Esophagus muscularis mucosa (tissue), 4 donors: Measurements from ENCODE around the gene NRXN3. TPM values are rescaled to one million over a fixed set of nuclear protein-coding genes. Genes with fewer than 3 reads are reported as not detected.

Experiments used
- DNase-seq: peaks from one replicate; pipeline ENCODE4 v3.0.0-alpha.2; 2017; ENCODE audit errors: extremely low spot score
- H3K27ac ChIP-seq, 4 donors: fragments of 200-600 bp; sonication (generic); replicated peaks in 1 of 4; 1 replicate in 3 of 4; 2 replicates in 1 of 4; pipeline ENCODE4 v1.5.1; 2016 to 2019; ENCODE audit warnings: mild to moderate bottlenecking in 1 of 4
- H3K27me3 ChIP-seq, 4 donors: fragments of 200-600 bp; sonication (generic); one replicate each; pipeline versions ENCODE4 v1.5.1 to v1.6.0; 2016 to 2019
- H3K36me3 ChIP-seq, 4 donors: fragments of 200-600 bp; sonication (generic); one replicate each; pipeline ENCODE4 v1.5.1; 2016 to 2019
- H3K4me1 ChIP-seq, 4 donors: fragments of 200-600 bp; sonication (generic); one replicate each; pipeline ENCODE4 v1.5.1; 2016 to 2019
- H3K4me3 ChIP-seq, 4 donors: fragments of 200-600 bp; sonication (generic); 1 replicate in 2 of 4; 2 replicates in 2 of 4; pipeline ENCODE4 v1.5.1; 2016 to 2019; ENCODE audit warnings: mild to moderate bottlenecking in 4 of 4, moderate library complexity in 1 of 4
- H3K9me3 ChIP-seq, 4 donors: fragments of 200-600 bp; sonication (generic); 1 replicate in 3 of 4; 2 replicates in 1 of 4; pipeline ENCODE4 v1.5.1; 2016 to 2019
- CTCF ChIP-seq, 3 experiments: fragments of 200-600 bp in 2 of 3; fragments of 450-650 bp in 1 of 3; sonication (generic) in 2 of 3; IDR thresholded peaks; one replicate each; pipeline ENCODE4 v1.5.1; 2017 to 2019; ENCODE audit warnings: antibody characterized with exemption in 3 of 3, mild to moderate bottlenecking in 2 of 3, moderate library complexity in 1 of 3
- EP300 ChIP-seq: sonication (generic); formaldehyde crosslinking; IDR thresholded peaks from one replicate; pipeline ENCODE4 v1.6.1; 2017; ENCODE audit warnings: antibody characterized with exemption
- POLR2A ChIP-seq: fragments of 450-650 bp; IDR thresholded peaks from one replicate; pipeline ENCODE4 v1.6.1; 2017; ENCODE audit warnings: antibody characterized with exemption, moderate library complexity, mild to moderate bottlenecking, low read depth
- POLR2AphosphoS5 ChIP-seq, 2 donors: sonication (generic); formaldehyde crosslinking; IDR thresholded peaks; one replicate each; pipeline ENCODE4 v1.6.1; 2017; ENCODE audit warnings: antibody characterized with exemption in 2 of 2
- WGBS: methylation state at CpG from one replicate; pipeline ENCODE4 v1.1.5; 2018; 5-methylcytosine and 5-hydroxymethylcytosine counted together
- intact Hi-C: fragments of 100-400 bp; cut with DNase I; formaldehyde crosslinking; loops from one replicate; pipeline ENCODE4 v1.15.1; 2023
- total RNA-seq, 4 donors: library from RNA; depleted of rRNA; stranded (reverse); fragments of >200 nt; gene quantifications; one replicate each; pipeline versions ENCODE4 v1.1.0 to v1.2.1, GENCODE V29; 2016

Gene NRXN3
- total RNA-seq, 4 donors from 2014 or later: 71.1 to 159 (median 122) TPM

- DNase-seq: no peak
- intact Hi-C loops: no loop called here
- WGBS: 94% methylated on average over 2 of the region's 2 CpGs
- no peaks in the 10 kb centered on the region for H3K4me1 ChIP-seq
- H3K36me3 ChIP-seq: no peaks in the 10 kb centered on the region
- TF ChIP-seq CTCF (IDR thresholded peaks at IDR 0.05) (no peak), POLR2A (no peak), POLR2AphosphoS5 (IDR thresholded peaks at IDR 0.05) (no peak), EP300 (no peak)
- H3K27ac ChIP-seq: no peak overlapping the region
- no peaks in the 10 kb centered on the region for H3K27me3 ChIP-seq
- no peaks in the 10 kb centered on the region for H3K9me3 ChIP-seq
- no peak overlapping the region for H3K4me3 ChIP-seq
Observed at GRCh38 chr14:78196323-78196722, 26.1 kb downstream of the NRXN3 start.

GRCh38 chr14:78197051-78197450, 26.9 kb downstream of the NRXN3 start:
- Histone ChIP-seq H3K36me3 (no peaks in the 10 kb centered on the region), H3K9me3 (no peaks in the 10 kb centered on the region), H3K27me3 (no peaks in the 10 kb centered on the region), H3K27ac (no peak overlapping the region), H3K4me1 (no peaks in the 10 kb centered on the region), H3K4me3 (no peak overlapping the region)
- intact Hi-C loops: no loop called here
- TF ChIP-seq EP300 (no peak), POLR2A (no peak), POLR2AphosphoS5 (IDR thresholded peaks at IDR 0.05) (no peak), CTCF (IDR thresholded peaks at IDR 0.05) (no peak)
- WGBS: 54% methylated on average over 8 of the region's 8 CpGs
- no peak for DNase-seq

GRCh38 chr14:78202163-78202562, 32.0 kb downstream of the NRXN3 start:
- H3K27me3 ChIP-seq: no peaks in the 10 kb centered on the region
- TF ChIP-seq EP300: no peak
- no peak for TF ChIP-seq POLR2A
- TF ChIP-seq CTCF (IDR thresholded peaks at IDR 0.05): no peak
- H3K4me1 ChIP-seq: no peaks in the 10 kb centered on the region
- DNase-seq: no peak
- H3K9me3 ChIP-seq: no peaks in the 10 kb centered on the region
- no peaks in the 10 kb centered on the region for H3K36me3 ChIP-seq
- intact Hi-C loops: no loop called here
- no peak overlapping the region for H3K27ac ChIP-seq
- 71% methylated on average over 5 of the region's 5 CpGs for WGBS
- no peak overlapping the region for H3K4me3 ChIP-seq

GRCh38 chr14:78202976-78203375, 32.8 kb downstream of the NRXN3 start:
- Histone ChIP-seq H3K27ac (no peak overlapping the region), H3K9me3 (no peaks in the 10 kb centered on the region), H3K4me3 (no peak overlapping the region), H3K36me3 (no peaks in the 10 kb centered on the region), H3K27me3 (no peaks in the 10 kb centered on the region), H3K4me1 (no peaks in the 10 kb centered on the region)
- TF ChIP-seq POLR2AphosphoS5 (IDR thresholded peaks at IDR 0.05) (no peak), CTCF (IDR thresholded peaks at IDR 0.05) (no peak), POLR2A (no peak), EP300 (no peak)
- intact Hi-C loops: no loop called here
- DNase-seq: no peak
- 44% methylated on average over 1 of the region's 1 CpG for WGBS

GRCh38 chr14:78207414-78207813, 37.2 kb downstream of the NRXN3 start:
- TF ChIP-seq EP300 (no peak), POLR2A (no peak), POLR2AphosphoS5 (IDR thresholded peaks at IDR 0.05) (no peak), CTCF (IDR thresholded peaks at IDR 0.05) (no peak)
- 68% methylated on average over 5 of the region's 5 CpGs for WGBS
- Histone ChIP-seq H3K27me3 (peaks cover 0 to 11% (median 0%) of the 10 kb centered on the region in 4 donors), H3K4me1 (no peaks in the 10 kb centered on the region), H3K4me3 (no peak overlapping the region), H3K27ac (no peak overlapping the region), H3K9me3 (peaks cover 0 to 17% (median 7%) of the 10 kb centered on the region in 4 donors), H3K36me3 (no peaks in the 10 kb centered on the region)
- DNase-seq: no peak
- intact Hi-C loops: no loop called here
